Central memory CD4-positive, alpha-beta T cell (primary cell): Measurements from ENCODE around the gene RAD51D.
"Not testable (repeated sequence)": the region's sequence is repeated elsewhere in the genome, so short reads cannot be mapped to it uniquely, and the experiment has no call there.

Experiments
- DNase-seq: peaks from one replicate; pipeline ENCODE4 v3.0.0; 2022
- total RNA-seq, 3 experiments: gene quantifications; one replicate each; lab custom pipeline; 2026; lab: John Stamatoyannopoulos, UW

RAD51D gene
- 21.2 to 33.0 (median 23.0) reads per million in 3 experiments for total RNA-seq

- peak; percentile 76 for DNase-seq
These were observed at the start of gene RAD51D for GRCh38 chr17:35119370-35120165. TSS of gene RAD51D (minus strand) at chr17:35119860. CDS start at chr17:35119613, 247 bp downstream.

GRCh38 chr17:35167666-35168065 lies 48.0 kb upstream of the RAD51D start:
- no peak for DNase-seq

- DNase-seq: no peak
These were observed 47.4 kb upstream of the RAD51D start for GRCh38 chr17:35167046-35167445.

GRCh38 chr17:35166526-35166925 lies 46.9 kb upstream of the RAD51D start:
- DNase-seq: no peak

- DNase-seq: no peak
These were observed 45.1 kb upstream of the RAD51D start for GRCh38 chr17:35164716-35165115.

- no peak for DNase-seq
These were observed 44.2 kb upstream of the RAD51D start for GRCh38 chr17:35163886-35164285.

GRCh38 chr17:35162755-35163154 lies 43.1 kb upstream of the RAD51D start:
- no peak for DNase-seq

GRCh38 chr17:35161281-35161761 lies 41.7 kb upstream of the RAD51D start:
- peak; percentile 60 for DNase-seq

GRCh38 chr17:35160354-35161201 lies 40.9 kb upstream of the RAD51D start:
- peak; percentile 62 for DNase-seq

GRCh38 chr17:35159940-35160339 lies 40.3 kb upstream of the RAD51D start:
- no peak for DNase-seq

GRCh38 chr17:35155246-35155645 lies 35.6 kb upstream of the RAD51D start:
- DNase-seq: no peak

GRCh38 chr17:35154196-35155165 lies 34.8 kb upstream of the RAD51D start:
- DNase-seq: no peak

- no peak for DNase-seq
These were observed 32.9 kb upstream of the RAD51D start for GRCh38 chr17:35152421-35153140.

GRCh38 chr17:35151080-35151479 lies 31.4 kb upstream of the RAD51D start:
- DNase-seq: not testable (repeated sequence)

GRCh38 chr17:35149941-35150340 lies 30.3 kb upstream of the RAD51D start:
- DNase-seq: no peak

- DNase-seq: no peak
These were observed 28.5 kb upstream of the RAD51D start for GRCh38 chr17:35148144-35148543.

- no peak for DNase-seq
These were observed 27.8 kb upstream of the RAD51D start, which contains the start of gene UNC45B for GRCh38 chr17:35147375-35147905. TSS of gene UNC45B (plus strand) at chr17:35147817. CDS start at chr17:35148264, 447 bp downstream.

- no peak for DNase-seq
These were observed 26.7 kb upstream of the RAD51D start for GRCh38 chr17:35146214-35146833.

- no peak for DNase-seq
These were observed 25.2 kb upstream of the RAD51D start for GRCh38 chr17:35144840-35145239.

GRCh38 chr17:35142467-35142796 lies 22.8 kb upstream of the RAD51D start:
- DNase-seq: no peak
